SHP77 (cell line): ENCODE results near the gene HSPA4L.

ENCODE experiments used
- DNase-seq, 2 experiments: peaks; one replicate each; lab custom pipeline; 2025; lab: John Stamatoyannopoulos, UW

HSPA4L gene

DNA sequence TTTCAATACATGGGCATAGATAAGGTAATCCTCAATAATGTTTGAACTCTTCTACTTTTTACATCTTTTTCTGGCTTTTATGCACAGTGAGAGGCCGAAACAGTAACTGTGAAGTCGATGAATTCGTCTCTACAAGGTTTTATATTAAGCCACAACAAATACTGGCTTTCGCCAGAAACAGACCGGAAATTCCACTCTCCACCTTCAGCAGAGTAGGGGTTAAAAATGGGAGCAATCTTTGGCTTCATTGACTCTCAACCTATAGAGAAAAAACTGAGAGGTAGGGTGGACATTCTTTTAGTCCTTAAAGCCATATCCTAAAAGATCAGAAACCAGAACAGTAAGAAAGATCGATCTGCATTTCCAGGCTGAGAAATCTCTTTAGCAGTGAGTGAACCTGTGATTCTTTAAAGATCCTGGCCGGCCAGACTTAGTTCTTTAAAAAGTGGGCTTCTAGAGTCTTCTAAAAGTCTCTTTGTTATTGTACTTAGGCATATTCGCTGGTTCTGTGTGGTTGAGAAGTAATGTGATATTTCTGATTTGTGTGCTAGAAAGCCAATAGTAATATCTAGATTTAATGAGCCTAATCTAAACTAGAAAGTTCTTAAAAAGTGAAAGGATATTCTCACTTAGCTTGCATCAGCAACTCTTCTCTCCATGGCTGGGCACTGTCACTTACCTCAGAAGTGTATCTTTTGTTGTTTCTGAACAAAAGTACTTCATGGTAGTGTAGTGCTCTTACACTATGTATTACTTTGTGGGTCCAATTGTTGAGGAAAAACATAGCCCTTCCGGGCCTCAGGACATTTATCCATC lies 2.0 kb downstream of the HSPA4L start:
- no peak for DNase-seq

DNA sequence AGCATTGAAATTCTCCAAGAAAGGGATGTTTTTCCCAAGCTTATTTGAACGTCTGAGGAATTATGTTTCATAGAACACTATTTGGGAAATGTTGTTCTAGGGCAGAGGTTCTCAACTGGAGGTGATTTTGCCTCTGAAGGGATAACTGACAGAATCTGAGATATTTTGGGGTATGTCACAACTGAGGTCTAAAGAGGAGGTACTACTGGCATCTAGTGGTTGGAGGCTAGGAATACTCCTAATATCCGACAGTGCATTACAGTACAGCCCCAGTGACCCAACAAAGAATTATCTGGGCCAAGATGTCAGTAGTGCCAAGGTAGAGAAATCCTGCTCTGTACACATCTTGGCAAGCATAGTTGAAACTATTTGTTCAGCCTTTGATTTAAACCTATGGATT lies 6.4 kb downstream of the HSPA4L start:
- peak in 1 of 2 experiments; percentile 20 for DNase-seq

DNA sequence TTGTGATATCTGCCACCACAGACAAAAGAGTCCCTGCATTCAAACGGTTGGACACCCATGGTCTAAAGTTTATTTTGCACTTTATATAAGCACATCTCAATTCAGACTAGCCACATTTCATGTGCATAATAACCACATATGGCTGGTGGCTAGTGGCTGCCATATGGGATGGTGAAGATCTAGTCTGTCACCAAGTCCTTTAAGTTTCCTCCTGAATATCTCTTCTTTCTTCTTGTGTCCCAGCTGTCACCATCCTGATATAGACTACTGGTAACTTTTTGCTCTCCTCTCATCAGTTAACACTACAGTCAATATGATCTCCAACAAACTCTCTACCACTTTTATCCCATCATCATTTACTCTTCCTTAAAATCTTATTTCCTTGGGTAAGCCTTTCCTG lies 9.3 kb downstream of the HSPA4L start:
- DNase-seq, result no peak

DNA sequence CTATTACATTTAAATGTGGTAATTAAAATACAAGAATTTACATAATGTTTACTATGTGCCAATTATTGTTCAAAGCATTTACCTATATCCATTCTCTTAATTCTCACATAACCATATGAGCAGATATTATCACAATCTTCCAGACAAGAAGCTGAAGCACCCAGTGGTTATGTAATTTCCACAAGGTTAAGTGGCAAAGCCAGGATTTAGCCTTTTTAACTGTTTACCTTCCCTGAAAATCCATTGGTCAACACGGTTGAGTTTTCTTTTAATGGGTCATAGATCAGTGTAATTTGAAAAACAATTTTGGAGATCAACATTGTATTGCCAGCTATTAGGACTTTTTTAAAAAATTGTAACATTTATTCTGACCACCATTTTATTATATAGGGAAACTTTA lies 11.4 kb downstream of the HSPA4L start:
- no peak for DNase-seq

DNA sequence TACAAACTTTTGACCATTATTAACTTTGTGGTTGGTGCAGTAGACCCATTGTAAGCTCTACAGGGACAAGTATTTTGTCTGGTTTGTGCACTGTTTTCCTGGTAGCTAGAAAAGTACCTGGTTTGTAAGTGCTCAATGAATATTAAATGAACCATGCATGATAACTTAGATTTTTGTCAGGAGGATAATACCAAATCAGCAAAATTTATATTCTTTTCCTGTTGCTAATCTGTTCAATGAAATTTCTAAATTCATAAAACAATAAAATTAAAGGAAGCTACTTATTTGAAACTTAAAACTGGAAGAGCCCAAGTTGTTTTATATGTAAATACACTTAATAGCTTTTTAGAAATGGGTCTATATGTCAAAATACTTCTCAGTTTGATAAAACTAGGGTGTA lies 17.6 kb downstream of the HSPA4L start:
- DNase-seq, result no peak

DNA sequence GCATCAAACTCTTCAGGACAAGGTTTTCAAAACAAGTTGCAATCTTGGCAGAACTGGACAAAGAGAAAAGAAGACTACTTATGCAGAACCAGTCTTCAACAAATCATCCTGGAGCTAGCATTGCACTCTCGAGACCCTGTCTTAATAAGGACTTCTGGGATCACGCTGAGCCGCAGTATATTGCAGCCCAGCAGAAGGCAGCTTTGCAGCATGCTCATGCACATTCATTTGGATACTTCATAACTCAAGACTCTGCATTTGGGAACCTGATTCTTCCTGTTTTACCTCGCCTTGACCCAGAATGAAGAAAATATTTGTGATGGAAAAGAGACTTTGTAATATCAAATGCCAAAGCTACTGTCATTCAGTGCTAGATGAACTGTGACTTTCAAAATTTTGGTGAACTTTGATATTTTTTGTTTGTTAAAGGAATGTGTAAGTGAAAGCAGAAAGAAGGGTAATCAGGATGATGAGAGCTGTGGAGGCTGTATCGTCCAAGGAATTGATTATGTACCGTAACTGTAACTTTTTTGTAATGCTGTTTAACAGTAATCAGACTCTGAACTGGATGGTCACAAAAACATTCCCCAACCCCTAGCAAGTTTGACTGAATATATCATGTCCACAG lies 27.2 kb downstream of the HSPA4L start:
- no peak for DNase-seq

DNA sequence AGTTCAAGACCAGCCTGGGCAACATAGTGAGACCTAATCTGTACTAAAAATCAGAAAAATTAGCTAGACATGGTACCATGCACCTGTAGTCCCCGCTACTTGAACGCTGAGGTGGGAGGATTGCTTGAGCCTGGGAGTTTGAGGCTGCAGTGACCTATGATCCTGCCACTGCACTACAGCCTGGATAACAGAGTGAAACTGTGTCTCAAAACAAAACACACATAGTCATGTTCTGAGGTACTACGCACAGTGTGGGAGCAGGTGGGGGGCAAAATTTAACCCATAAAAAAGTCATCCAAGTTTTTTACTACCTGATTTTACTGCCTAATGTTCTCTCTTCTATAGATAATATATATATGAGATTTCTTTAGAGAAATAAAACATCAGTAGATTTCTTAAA lies 28.4 kb downstream of the HSPA4L start:
- no peak for DNase-seq

DNA sequence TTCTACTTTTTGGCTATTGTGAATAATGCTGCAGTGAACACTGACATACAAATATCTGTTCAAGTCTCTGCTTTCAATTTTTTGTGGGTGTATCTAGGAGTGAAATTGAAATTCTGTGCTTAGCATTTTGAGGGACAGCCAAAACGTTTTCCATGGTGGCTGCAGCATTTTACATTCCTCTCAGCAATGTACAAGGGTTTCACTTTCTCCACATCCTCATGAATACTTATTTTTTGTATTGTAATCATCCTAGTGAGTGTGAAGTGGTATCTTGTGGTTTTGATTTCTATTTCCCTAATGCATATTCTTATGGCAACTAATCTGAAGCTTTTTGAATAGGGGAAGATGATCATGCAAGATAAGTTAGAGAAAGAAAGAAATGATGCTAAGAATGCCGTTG lies 40.3 kb downstream of the HSPA4L start:
- DNase-seq, result no peak

DNA sequence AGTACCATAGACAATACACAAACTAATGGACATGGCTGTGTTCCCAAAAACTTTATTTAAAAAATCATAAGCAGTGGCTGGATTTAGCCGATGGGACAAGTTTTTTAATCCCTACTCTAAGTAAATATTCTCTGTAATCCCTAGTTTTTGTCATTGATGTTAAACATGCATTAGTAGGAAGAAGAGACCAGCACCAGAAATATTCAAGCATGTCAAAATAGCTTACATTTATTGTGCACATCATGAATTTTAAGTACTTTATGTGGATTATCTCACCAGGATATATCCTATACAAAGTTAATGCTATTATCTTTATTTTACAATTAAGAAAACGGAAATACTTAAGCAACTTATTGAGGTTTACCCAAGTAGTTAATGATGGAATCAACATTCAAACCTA lies 46.0 kb downstream of the HSPA4L start:
- DNase-seq, result no peak

DNA sequence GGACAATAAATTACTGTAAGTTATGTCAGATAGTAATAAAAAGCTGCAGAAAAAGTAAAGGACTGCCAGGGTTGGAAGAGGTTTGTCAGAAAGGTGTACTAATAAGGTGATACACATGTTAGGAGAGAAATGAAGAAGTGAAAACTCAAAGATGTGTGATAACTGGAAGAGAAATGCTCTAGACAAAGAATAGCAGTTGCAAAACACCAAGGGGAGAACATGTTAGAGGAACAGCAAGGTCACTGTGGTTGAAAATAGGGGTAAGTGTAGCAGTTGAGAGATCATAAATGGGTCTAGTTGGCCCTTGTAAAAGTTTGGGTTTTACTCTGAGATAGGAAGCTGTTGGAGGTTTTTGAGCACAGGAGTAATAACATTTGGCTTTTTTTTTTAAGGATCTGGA lies 46.9 kb downstream of the HSPA4L start:
- no peak for DNase-seq

DNA sequence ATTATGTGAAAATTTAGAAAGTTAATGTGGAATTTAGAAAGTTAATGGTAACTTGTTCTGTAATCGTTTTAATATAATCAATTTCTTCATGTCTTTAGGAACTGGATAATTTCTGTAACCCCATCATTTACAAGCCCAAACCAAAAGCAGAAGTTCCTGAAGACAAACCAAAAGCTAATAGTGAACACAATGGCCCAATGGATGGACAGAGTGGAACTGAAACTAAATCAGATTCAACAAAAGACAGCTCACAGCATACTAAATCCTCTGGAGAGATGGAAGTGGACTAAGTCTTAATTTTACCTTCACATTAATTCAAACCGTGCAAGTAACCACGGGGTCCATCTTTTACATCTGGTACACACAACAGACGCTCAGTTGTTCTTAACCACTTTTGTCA lies 50.5 kb downstream of the HSPA4L start:
- DNase-seq, result no peak

DNA sequence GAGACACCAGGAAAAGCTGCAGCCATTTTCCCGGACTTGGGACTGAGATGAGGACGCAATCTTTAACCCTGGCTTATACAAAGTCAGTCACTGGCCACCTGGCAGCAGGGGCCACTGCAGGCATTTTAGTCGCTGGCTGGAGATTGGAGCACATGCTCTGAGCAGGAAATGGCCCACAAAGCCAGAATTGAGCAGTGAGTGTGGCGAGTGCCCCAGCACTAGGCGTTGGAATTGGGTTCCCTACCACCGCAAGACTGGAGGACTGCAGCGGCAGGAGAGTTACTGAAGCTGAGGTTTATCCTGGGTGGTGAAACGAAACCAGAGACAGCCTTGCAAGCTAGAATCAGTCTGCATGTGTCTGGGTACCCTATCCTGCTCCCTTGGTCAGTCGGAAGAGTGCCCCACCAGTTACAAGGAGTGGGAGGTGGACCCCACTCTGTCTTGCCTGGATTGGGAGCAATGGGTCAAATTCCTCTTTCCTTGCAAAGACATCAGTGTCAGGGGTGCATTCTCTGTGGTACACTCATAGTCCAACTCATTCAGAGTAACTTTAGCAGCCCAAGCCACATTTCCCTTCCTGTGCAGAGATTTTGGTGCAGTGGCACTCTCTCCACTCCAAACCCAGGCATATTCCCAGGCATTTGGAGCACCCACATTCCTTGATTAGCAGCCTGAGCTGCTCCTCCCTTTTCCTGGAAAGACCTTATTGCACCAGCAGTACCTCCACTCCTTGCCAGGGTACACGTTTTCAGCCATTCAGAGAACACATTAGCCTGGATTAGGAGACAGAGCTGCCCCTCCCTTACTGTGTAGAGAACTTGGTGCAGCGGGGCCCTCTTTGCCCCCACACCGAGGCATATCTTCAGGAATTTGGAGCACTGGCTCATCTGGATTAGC lies 61.8 kb downstream of the HSPA4L start:
- no peak for DNase-seq

DNA sequence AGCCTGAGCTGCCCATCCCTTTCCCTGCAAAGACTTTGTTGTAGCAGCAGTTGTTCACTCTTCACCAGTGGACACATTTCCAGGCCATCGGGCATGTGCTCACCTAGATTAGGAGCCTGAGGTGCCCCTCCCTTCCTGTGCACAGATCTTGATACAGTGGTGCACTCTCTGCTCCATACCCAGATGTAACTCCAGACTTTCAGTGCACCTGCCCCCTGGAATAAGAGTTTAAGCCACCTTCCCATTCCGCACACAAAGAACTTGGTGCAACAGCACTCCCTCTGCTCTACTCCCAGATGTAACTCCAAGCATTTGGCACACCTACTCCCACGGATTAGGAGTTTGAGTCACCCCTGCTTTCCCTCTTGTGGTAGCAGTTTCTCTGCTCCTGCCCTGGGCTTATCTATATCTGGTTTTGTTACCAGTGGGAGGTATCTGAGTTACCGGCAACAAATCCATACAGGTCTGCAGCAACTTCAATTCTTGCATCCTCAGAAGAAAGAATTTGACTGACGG lies 62.5 kb downstream of the HSPA4L start:
- no peak for DNase-seq

DNA sequence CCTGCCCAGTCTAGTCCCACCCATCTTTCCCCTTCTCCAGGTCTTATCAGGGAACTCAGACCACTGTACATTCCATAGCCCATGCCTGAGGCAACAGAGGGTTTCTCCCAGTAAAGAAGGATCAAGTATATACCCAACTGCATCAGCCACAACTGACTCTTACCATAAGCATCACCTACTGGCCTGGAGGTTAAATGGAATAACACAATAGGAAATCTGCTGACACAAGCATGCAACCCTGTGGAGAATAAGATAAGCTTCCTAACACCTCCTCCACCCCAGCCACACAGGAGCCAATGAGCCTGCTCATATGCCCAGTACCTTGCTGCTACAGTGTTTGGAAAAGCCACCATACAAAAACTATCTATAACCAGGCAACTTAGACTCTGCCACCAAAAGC lies 63.9 kb downstream of the HSPA4L start:
- no peak for DNase-seq

DNA sequence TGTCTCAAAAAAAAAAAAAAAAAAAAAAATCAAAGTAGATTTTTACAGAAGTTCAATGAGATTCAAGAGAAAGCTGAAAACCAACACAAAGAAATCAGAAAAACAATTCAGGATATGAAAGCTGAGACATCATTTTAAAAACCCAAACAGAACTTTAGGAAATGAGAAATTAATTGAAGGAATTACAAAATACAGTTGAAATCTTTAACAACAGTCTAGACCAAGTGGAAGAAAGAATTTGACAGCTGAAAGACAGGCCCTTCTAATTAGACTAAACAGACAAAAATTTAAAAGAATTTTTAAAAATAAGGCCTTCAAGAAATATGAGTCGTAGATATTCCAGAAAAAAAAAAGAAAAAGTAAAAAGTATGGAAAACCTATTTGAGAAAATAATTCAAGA lies 64.6 kb downstream of the HSPA4L start:
- DNase-seq, result no peak

DNA sequence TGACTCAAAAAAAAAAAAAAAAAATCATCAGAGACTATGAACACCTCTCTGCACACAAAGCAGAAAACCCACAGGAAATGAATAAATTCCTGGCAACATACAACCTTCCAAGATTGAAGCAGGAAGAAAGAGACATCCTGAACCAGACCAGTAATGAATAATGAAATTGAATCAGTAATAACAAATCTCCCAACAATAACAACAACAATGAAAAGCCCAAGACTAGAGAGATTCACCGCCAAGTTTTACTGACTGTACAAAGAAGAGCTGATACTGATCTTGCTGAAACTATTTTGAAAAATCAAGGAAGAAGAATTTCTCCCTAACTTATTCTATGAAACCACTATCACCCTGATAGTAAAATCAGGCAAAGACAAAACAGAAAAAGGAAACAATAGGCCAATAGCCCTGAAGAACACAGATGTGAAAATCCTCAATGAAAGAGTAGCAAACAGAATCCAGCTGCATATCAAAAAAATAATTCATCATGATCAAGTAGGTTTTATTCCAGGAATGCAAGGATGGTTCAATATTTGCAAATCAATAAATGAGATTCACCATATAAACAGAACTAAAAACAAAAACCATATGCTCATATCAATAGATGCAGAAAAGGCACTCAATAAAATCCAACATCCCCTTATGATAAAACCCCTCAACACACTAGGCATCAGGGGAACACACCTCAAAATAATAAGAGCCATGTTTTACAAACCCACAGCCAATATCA lies 67.5 kb downstream of the HSPA4L start:
- no peak for DNase-seq

DNA sequence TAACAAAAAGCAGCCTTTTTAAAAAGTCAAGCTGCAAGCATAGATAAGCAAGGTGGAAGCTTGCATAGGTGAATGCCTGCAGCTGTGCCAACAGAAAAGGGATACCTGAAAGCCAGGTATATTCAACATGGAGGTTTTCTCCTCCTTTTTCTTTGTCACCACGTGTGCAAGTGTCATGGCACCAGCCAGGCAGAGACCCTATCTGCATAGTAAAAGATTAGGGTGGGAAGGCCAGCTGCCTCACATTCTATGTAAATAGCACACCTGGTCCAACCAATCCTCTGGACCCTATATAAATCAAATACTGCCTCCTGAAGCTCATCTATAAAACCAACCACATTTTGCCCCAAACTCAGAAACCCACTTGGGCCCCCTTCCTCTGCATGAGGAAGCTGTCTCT lies 70.5 kb downstream of the HSPA4L start:
- DNase-seq, result no peak

DNA sequence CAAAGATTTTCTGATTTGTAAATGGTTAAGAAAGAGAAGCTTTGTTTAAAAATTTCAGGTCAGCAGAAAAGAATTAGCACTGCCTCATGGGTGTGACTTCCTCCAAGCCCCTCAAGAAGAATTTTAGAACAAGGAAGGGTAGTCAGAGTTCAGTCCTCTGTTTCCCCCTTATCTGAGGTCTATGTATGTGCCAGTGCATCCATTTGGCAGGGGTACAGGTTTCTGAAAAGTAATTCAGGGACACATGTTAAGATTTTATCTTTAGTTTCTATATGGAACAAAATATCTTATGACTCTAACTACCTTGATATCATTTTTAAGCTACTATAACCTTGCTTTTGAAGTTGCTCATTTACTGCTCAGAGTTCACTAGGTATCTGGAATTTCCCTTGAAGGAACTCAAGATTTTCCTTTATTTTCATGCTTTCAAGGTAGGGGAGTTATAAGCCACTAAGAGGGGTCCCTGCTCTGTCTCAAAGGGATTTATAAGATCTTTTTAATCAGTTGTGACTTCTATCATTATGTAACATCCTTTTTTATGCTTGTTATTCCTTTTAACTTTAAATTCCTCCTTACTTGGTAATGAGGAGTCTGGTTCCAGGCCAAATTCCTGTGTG lies 74.2 kb downstream of the HSPA4L start:
- no peak for DNase-seq

DNA sequence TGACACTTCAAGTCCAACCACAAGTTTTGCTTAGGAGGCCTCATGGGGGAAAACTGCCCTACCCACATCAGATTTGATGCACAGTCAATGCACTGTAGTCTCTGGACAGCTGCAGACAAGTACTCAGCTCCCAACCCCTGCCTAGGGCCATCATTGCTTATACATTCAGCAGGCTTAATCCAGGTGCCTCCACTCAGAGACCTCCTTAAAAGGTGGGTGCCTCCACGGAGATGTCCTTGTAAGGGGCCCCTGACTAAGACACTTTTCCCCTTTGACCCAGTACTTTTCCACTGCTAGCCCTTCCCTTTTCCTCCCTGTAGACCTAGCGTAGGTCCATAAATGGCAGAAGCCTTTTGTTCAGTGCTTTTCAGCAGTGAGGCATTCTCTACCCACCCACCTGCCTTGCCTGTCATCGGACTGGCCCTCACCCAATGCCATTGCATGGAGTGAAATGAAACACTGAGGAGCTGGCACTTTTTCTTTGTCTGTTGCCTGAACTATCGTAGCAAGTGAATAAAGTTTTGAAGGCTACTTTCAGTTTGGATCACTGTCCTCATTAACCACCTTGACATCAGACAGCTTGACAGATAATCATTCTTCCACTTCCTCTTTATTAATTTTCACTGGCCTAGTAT lies 74.8 kb downstream of the HSPA4L start:
- no peak for DNase-seq

DNA sequence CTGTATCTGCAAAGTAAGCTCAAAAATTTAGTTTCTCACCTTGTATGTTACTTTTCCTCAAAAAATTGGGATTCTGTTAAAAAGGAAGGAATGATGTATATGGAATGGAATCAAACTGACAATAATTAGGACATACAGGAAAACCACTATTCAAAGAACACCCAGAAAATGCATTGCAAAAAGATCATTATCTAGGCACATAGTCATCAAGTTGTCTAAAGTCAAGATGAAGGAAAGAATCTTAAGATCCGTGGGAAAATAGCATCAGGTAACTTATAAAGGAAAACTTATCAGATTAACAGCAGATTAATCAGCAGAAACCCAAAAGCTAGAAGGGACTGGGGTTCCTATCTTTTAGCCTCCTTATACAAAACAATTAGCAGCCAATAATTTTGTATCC lies 75.5 kb downstream of the HSPA4L start:
- no peak for DNase-seq

DNA sequence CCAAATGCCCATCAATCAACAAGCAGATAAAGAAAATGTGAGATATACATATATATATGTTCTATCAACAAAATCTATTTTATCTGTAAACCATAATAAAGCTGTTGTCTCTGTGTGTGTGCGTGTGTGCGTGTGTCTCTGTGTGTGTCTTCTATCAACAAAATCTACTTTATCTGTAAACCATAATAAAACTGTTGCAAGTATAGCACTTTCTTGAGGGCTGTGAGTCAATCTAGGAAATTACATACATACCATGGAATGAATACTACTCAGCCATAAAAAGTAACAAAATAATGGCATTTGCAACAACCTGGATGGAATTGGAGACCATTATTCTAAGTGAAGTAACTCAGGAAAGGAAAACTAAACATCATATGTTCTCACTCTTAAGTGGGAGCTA lies 86.1 kb downstream of the HSPA4L start:
- no peak for DNase-seq
